OCI-LY7 (cell line): ENCODE measurements around the gene COL1A2. TPM values are rescaled to one million over a fixed set of nuclear protein-coding genes. Genes with fewer than 3 reads are reported as not detected.

Experiments used
- BruUV-seq: library from RNA; stranded (reverse); fragments of 400-500 nt; replicated peaks from 2 replicates; lab custom pipeline; 2021; lab: Mats Ljungman, UMichigan
- CTCF ChIA-PET: fragments of 300-600 bp; sonication (Branson Sonifier 250); formaldehyde crosslinking; loops from one replicate; lab custom pipeline; 2022; ENCODE audit warnings: antibody characterized with exemption; ENCODE audit not compliant: unreplicated experiment; lab: Charles Lee
- POLR2A ChIA-PET: fragments of 300-600 bp; sonication (Branson Sonifier 250); formaldehyde crosslinking; loops from one replicate; lab custom pipeline; 2022; ENCODE audit warnings: antibody characterized with exemption; lab: Charles Lee
- DNase-seq: peaks from one replicate; pipeline ENCODE4 v3.0.0-alpha.2; 2015; ENCODE audit warnings: low spot score
- H2AFZ ChIP-seq: fragments of 200-600 bp; sonication (generic), shearing (Covaris generic); 2 replicates; pipeline ENCODE4 v1.6.1; 2014; ENCODE audit warnings: mild to moderate bottlenecking, antibody characterized with exemption, low read length, moderate library complexity
- H3K27ac ChIP-seq: fragments of 200-600 bp; sonication (generic); 2 replicates; pipeline ENCODE4 v1.5.1; 2014; ENCODE audit warnings: mixed run types, low read depth, mild to moderate bottlenecking, moderate library complexity, low read length, inconsistent platforms; ENCODE audit not compliant: poor library complexity, severe bottlenecking
- H3K36me3 ChIP-seq: fragments of 200-600 bp; sonication (generic); 2 replicates; pipeline ENCODE4 v1.6.1; 2014; ENCODE audit warnings: mild to moderate bottlenecking, antibody characterized with exemption, low read length, moderate library complexity, mixed read lengths; ENCODE audit not compliant: insufficient read depth
- H3K4me1 ChIP-seq: fragments of 200-600 bp; sonication (generic); 2 replicates; pipeline ENCODE4 v1.5.1; 2014; ENCODE audit warnings: mild to moderate bottlenecking, low read length; ENCODE audit not compliant: insufficient read depth, poor library complexity, severe bottlenecking
- H3K4me2 ChIP-seq: fragments of 200-600 bp; sonication (generic); 2 replicates; pipeline ENCODE4 v1.6.1; 2014; ENCODE audit warnings: mild to moderate bottlenecking, low read length
- H3K4me3 ChIP-seq: fragments of 200-600 bp; sonication (generic); 2 replicates; pipeline ENCODE4 v1.5.1; 2014; ENCODE audit warnings: mild to moderate bottlenecking, low read depth, low read length; ENCODE audit not compliant: poor library complexity, severe bottlenecking
- H3K79me2 ChIP-seq: fragments of 200-600 bp; sonication (generic); 2 replicates; pipeline ENCODE4 v1.6.1; 2016; ENCODE audit warnings: low read depth, mild to moderate bottlenecking, low read length, moderate library complexity, mixed read lengths; ENCODE audit not compliant: insufficient read depth
- H3K9me2 ChIP-seq: fragments of 200-600 bp; sonication (generic); 2 replicates; pipeline ENCODE4 v1.6.1; 2016; ENCODE audit warnings: mild to moderate bottlenecking, low read length, mixed read lengths; ENCODE audit not compliant: insufficient read depth
- H3K9me3 ChIP-seq: fragments of 200-600 bp; sonication (generic); 2 replicates; pipeline ENCODE4 v1.6.1; 2014; ENCODE audit warnings: mild to moderate bottlenecking, mixed run types, low read length, mixed read lengths
- H4K20me1 ChIP-seq: fragments of 200-600 bp; sonication (generic); 2 replicates; pipeline ENCODE4 v1.6.1; 2014; ENCODE audit warnings: mild to moderate bottlenecking, antibody characterized with exemption, low read length, moderate library complexity, mixed read lengths; ENCODE audit not compliant: insufficient read depth
- CTCF ChIP-seq: fragments of 200-600 bp; sonication (generic); conservative IDR thresholded peaks from 2 replicates; pipeline ENCODE4 v1.5.1; 2014; ENCODE audit warnings: mild to moderate bottlenecking, antibody characterized with exemption, low read length, moderate library complexity, mixed read lengths
- EZH2phosphoT487 ChIP-seq: fragments of 200-600 bp; sonication (generic); IDR thresholded peaks from 2 replicates; pipeline ENCODE4 v1.6.1; 2018; ENCODE audit warnings: low read depth, borderline replicate concordance, mild to moderate bottlenecking, mixed run types, antibody characterized with exemption, low read length, moderate library complexity, mixed read lengths
- intact Hi-C: fragments of 100-400 bp; cut with micrococcal nuclease; formaldehyde crosslinking; loops from one replicate; pipeline ENCODE4 v1.10.0; 2022; ENCODE audit not compliant: unreplicated experiment
- total RNA-seq, 2 experiments: library from RNA; depleted of rRNA in 1 of 2; stranded (reverse); fragments of >200 nt in 1 of 2; shearing (Covaris generic) in 1 of 2; gene quantifications; 2 replicates each; pipeline ENCODE4 v1.2.3, GENCODE V29; 2014 to 2022

COL1A2 gene
- total RNA-seq, 2 experiments from 2014 or later = not detected

- Histone ChIP-seq H4K20me1 (no peaks in the 10 kb centered on the region), H3K9me2 (no peaks in the 10 kb centered on the region), H3K4me1 (no peaks in the 10 kb centered on the region), H3K9me3 (no peaks in the 10 kb centered on the region), H3K4me3 (no peak overlapping the region), H3K36me3 (no peaks in the 10 kb centered on the region), H3K4me2 (no peak overlapping the region), H3K79me2 (no peaks in the 10 kb centered on the region), H3K27ac (no peak overlapping the region), H2AFZ (no peak overlapping the region)
- intact Hi-C loops = no loop called here
- TF ChIP-seq CTCF (no peak), EZH2phosphoT487 (no peak)
- ChIA-PET POLR2A (interaction anchor here (0.7 kb wide), 1 partner anchor 307 kb away, joined by 3 read pairs; no protein-coding TSS in a partner anchor), CTCF (no interaction called here)
- no TSS peak for BruUV-seq
- no peak for DNase-seq
Observed at GRCh38 chr7:94420328-94420727, 25.6 kb downstream of the COL1A2 start.

DNA sequence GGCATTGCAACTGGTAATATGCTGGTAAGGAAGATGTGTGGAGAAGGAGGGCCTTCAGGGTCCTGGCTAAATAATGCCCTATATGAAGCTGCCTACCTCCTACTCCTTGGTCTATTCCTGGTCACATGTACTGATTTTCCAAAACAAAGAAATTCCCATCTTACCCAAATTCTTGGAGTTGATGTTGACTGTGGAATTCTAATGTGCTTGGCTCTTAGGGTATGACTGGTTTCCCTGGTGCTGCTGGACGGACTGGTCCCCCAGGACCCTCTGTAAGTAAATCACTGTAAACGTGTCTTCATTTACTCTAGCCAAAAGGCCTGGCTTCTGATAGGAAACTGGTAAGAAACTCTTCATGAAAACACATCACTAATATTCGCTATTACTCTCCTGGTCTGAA is 27.0 kb downstream of the COL1A2 start:
- no peaks in the 10 kb centered on the region for H3K36me3 ChIP-seq
- no peaks in the 10 kb centered on the region for H4K20me1 ChIP-seq
- no peaks in the 10 kb centered on the region for H3K9me3 ChIP-seq
- BruUV-seq = no TSS peak
- H3K4me2 ChIP-seq = no peak overlapping the region
- H3K4me1 ChIP-seq = no peaks in the 10 kb centered on the region
- TF ChIP-seq CTCF (no peak), EZH2phosphoT487 (no peak)
- DNase-seq = no peak
- no peaks in the 10 kb centered on the region for H3K9me2 ChIP-seq
- intact Hi-C loops = no loop called here
- H3K79me2 ChIP-seq = no peaks in the 10 kb centered on the region
- H3K27ac ChIP-seq = no peak overlapping the region
- H2AFZ ChIP-seq = no peak overlapping the region
- POLR2A ChIA-PET = interaction anchor here (0.7 kb wide), 1 partner anchor 18 kb away, joined by 3 read pairs; no protein-coding TSS in a partner anchor
- CTCF ChIA-PET = no interaction called here
- no peak overlapping the region for H3K4me3 ChIP-seq

- intact Hi-C loops = no loop called here
- Histone ChIP-seq H3K27ac (no peak overlapping the region), H3K36me3 (no peaks in the 10 kb centered on the region), H2AFZ (no peak overlapping the region), H3K4me1 (no peaks in the 10 kb centered on the region), H3K4me3 (no peak overlapping the region), H3K79me2 (no peaks in the 10 kb centered on the region), H4K20me1 (no peaks in the 10 kb centered on the region), H3K9me2 (no peaks in the 10 kb centered on the region), H3K9me3 (no peaks in the 10 kb centered on the region), H3K4me2 (no peak overlapping the region)
- no TSS peak for BruUV-seq
- TF ChIP-seq EZH2phosphoT487 (no peak), CTCF (no peak)
- ChIA-PET CTCF (no interaction called here), POLR2A (interaction anchor here (0.7 kb wide), 1 partner anchor 17 kb away, joined by 3 read pairs; no protein-coding TSS in a partner anchor)
- no peak for DNase-seq
Observed at GRCh38 chr7:94422136-94422535, 27.4 kb downstream of the COL1A2 start.
